Gastroesophageal sphincter (tissue), 3 donors: Measurements from ENCODE around the gene DMD.

Experiments used
- CTCF ChIP-seq, 4 experiments: fragments of 200-600 bp in 2 of 4; fragments of 450-650 bp in 2 of 4; sonication (generic) in 1 of 4; IDR thresholded peaks; one replicate each; pipeline ENCODE4 v1.5.1; 2017 to 2019; ENCODE audit warnings: antibody characterized with exemption in 4 of 4, mild to moderate bottlenecking in 2 of 4, moderate library complexity in 2 of 4
- EP300 ChIP-seq: sonication (generic); formaldehyde crosslinking; IDR thresholded peaks from one replicate; pipeline ENCODE4 v1.6.1; 2017; ENCODE audit warnings: antibody characterized with exemption, mild to moderate bottlenecking
- POLR2A ChIP-seq, 2 donors: fragments of 450-650 bp; IDR thresholded peaks; one replicate each; pipeline ENCODE4 v1.6.1; 2017; ENCODE audit warnings: antibody characterized with exemption in 2 of 2, mild to moderate bottlenecking in 2 of 2, moderate library complexity in 1 of 2
- POLR2AphosphoS5 ChIP-seq: sonication (generic); formaldehyde crosslinking; IDR thresholded peaks from one replicate; pipeline ENCODE4 v1.6.1; 2017; ENCODE audit warnings: antibody characterized with exemption

GRCh38 chrX:33078273-33078672 is 133.1 kb downstream of the DMD start:
- TF ChIP-seq POLR2A (IDR thresholded peaks at IDR 0.05) (no peak), CTCF (IDR thresholded peaks at IDR 0.05) (no peak), EP300 (no peak), POLR2AphosphoS5 (no peak)
